GM21825 (cell line): Measurements from ENCODE around the gene SIGLEC1.

Experiments
- ATAC-seq: cut with Tn5 transposase; IDR thresholded peaks from one replicate; pipeline ENCODE4 v1.9.1; 2021; ENCODE audit warnings: mild to moderate bottlenecking, moderate library complexity; ENCODE audit not compliant: unreplicated experiment

SIGLEC1 gene

GRCh38 chr20:3681352-3681930, 31.0 kb downstream of the SIGLEC1 start:
- no peak for ATAC-seq

- ATAC-seq: no peak
Observed at GRCh38 chr20:3680701-3681351, 31.6 kb downstream of the SIGLEC1 start.

GRCh38 chr20:3679749-3680700, 32.4 kb downstream of the SIGLEC1 start:
- ATAC-seq: no peak

DNA sequence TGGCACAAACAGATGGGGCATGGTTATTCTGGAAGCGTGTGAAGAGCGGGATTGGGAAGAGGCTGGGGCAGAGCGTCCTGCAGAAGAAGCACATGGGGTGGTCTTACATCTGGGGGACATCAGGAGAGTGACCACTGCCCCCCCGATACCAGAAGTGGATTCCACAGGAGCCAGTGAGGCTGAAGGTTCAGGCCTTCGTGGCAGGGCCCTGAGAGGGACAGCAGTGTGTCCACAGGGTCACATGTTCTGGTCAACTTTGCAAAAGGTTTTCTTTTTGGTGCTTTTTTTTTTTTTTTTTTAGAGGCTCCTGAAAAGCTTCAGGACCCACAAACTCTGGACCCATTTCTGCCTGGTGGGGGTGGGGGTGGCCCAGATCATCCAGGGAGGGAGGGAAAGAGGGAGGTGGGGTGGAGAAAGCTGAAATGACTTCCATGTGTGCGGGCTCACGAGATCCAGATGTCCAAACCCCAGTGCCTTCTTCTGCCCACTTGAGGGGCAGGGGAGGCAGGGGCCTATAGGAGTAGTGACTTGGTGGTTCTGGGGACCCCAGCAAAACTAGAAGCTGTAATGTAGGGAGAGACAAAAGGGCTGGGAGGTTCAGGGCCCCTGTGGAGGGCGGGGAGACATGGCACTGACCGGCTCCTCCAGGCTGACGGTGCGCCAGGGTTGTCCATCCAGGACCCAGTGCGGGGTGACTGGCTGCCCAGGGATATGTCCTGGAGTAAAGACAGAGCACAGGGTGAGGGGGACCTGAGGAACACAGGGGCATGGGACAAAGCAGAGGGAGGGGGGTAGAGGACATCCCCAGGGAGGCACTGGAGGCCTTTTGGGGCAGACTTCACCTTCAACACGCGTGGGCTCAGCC, 33.3 kb downstream of the SIGLEC1 start:
- ATAC-seq: no peak

DNA sequence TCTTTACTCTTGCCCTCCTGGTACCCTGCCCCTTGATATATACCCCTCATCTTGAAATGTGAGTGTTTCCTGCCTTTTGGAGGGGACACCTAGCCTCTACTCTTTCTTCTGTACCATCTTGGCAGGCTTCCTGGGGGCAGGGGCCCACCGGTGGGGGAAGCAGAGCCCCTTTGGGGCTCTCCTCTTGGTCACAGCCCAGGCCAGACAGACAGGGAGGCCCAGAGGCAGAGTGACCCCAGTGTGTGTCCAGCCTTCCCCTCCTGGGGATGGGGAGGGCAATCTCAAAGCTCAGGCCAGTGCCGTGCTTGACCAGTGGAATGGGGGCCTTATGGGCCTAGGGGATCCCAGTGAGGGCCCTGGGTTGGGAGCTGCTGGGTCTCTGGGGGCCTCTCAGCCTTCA, 34.2 kb downstream of the SIGLEC1 start:
- no peak for ATAC-seq

- ATAC-seq: no peak
Observed at GRCh38 chr20:3677733-3678132, 34.7 kb downstream of the SIGLEC1 start.

GRCh38 chr20:3674995-3675900, 37.2 kb downstream of the SIGLEC1 start:
- ATAC-seq: no peak

GRCh38 chr20:3674447-3674846, 38.0 kb downstream of the SIGLEC1 start:
- ATAC-seq: no peak

- no peak for ATAC-seq
Observed at GRCh38 chr20:3673221-3674070, 39.0 kb downstream of the SIGLEC1 start.

GRCh38 chr20:3672547-3673171, 39.7 kb downstream of the SIGLEC1 start:
- no peak for ATAC-seq

GRCh38 chr20:3671986-3672546, 40.3 kb downstream of the SIGLEC1 start:
- no peak for ATAC-seq

GRCh38 chr20:3670945-3671344, 41.5 kb downstream of the SIGLEC1 start:
- ATAC-seq: no peak

GRCh38 chr20:3670511-3670910, 41.9 kb downstream of the SIGLEC1 start:
- ATAC-seq: no peak

DNA sequence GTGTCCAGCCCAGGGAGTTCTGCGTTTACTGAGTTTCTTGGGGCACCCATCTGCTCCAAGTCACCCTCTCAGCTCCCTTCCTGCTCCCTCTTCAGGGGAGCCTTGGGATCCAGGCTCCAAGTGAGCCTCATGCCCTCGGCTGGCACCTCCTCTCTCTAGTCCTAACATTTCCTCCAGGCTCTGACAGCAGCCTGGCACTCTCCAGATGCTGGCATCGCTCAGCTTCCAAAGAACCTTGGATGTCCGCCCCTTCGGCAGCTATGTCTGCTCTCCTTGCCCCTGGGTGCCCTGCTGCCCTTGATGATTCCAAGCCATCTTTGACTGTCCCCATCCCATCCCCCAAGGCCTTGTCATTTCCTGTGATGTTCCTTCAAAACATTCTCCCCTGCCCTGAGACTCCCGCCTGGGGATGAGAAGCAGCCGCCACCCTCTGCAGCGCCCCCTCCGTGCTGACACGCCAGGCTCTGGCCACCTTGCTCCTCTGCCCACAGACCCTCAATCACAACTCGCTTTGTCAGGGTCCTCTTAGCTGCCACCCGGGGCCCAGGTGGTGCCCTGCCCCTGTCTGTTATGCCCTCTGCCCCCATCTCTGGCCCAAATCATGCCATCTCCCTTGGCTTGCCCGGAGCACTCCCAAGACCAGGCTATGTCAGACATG, 42.6 kb downstream of the SIGLEC1 start:
- no peak for ATAC-seq

GRCh38 chr20:3667434-3668037, 44.9 kb downstream of the SIGLEC1 start:
- ATAC-seq: no peak

DNA sequence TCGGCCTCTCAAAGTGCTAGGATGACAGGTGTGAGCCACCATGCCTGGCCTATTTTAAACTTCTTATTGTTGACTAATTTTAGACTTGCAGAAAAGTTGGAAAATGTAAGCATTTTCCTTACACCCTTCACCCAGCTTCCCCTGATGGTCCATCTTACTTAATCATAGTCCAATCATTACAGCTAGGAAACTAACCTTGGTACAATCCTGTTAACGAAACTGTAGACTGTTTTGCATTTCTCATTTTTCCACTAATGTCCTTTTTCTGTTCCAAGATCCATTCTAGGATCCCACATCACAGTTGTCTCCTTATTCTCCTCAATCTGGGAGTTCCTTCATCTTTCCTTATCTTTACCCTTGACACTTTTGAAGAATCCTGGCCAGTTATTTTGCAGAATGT, 48.5 kb downstream of the SIGLEC1 start:
- ATAC-seq: no peak

- ATAC-seq: no peak
Observed at GRCh38 chr20:3663031-3663701, 49.2 kb downstream of the SIGLEC1 start, which contains the start of gene GFRA4. GFRA4 (minus strand) TSS chr20:3663399; CDS start chr20:3663399, 0 bp downstream.
